Keratinocyte (primary cell): ENCODE measurements around the gene TSHZ2.

Experiments used
- EZH2 ChIP-seq: IDR thresholded peaks from one replicate; pipeline ENCODE4 v1.6.1; 2012; ENCODE audit warnings: inconsistent platforms, mild to moderate bottlenecking, low read length, moderate library complexity
- TF ChIP-seq, protein P1 (sequence below), 3 experiments: IDR thresholded peaks in 1 of 3; conservative IDR thresholded peaks in 1 of 3; optimal IDR thresholded peaks in 1 of 3; 2 replicates in 2 of 3; 3 replicates in 1 of 3; pipeline versions ENCODE3 to v1.5.1; 2011; ENCODE audit warnings: low read length in 3 of 3, mild to moderate bottlenecking in 3 of 3, moderate library complexity in 2 of 3, control low read depth in 1 of 3, inconsistent platforms in 1 of 3; ENCODE audit not compliant: insufficient read depth in 2 of 3; ENCODE audit errors: extremely low read depth in 1 of 3

DNA sequence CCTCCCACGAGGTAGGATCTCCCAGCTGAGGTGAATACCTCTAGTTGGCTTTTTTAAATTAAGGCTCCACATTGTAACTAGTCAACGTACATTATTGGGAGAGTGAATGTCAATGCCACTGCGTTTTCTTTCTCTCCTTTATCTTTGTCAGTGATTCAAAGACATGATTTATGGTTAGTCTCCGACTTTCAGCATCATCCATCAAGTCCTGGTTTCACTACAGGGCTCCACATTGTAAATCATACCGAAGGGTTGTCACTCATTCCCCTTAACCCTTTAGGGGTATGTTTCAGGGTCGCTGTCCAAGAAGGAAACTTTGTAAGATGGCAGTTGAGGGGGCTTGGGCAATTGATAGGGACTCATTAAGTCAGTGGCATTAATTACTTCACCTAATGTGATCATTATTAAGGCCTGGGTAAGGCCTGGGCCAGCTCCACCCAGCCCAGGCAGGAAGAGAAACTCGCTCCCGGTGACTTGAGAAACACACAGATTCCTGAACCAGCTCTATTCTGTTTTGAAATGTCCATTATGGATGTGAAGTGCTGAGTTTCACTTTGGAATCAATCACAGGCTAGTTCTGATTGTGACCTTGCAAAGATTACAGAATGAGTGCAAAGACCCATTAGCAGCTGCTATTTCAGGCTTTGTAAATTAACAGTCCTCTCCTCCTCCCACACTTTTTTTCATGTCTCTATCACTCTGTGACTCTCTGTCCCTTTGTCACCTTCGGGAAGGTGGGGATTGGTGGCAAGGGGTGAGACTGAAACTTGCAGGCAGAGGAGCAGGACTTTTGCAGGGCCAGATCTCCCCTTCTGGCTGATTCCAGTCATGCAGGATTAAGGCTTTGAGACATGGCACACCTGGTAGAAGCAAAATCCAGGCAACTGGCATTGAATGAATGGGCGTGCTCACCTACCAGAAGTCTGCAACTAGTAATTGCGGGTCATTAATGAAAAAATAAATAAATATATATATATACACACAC is 222.4 kb downstream of the TSHZ2 start:
- TF ChIP-seq, protein P1, sequence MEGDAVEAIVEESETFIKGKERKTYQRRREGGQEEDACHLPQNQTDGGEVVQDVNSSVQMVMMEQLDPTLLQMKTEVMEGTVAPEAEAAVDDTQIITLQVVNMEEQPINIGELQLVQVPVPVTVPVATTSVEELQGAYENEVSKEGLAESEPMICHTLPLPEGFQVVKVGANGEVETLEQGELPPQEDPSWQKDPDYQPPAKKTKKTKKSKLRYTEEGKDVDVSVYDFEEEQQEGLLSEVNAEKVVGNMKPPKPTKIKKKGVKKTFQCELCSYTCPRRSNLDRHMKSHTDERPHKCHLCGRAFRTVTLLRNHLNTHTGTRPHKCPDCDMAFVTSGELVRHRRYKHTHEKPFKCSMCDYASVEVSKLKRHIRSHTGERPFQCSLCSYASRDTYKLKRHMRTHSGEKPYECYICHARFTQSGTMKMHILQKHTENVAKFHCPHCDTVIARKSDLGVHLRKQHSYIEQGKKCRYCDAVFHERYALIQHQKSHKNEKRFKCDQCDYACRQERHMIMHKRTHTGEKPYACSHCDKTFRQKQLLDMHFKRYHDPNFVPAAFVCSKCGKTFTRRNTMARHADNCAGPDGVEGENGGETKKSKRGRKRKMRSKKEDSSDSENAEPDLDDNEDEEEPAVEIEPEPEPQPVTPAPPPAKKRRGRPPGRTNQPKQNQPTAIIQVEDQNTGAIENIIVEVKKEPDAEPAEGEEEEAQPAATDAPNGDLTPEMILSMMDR (optimal IDR thresholded peaks at IDR 0.05 in 1 of 3, IDR thresholded peaks at IDR 0.05 in 1 of 3, conservative IDR thresholded peaks at IDR 0.05 in 1 of 3; ENCODE audit: extremely low read depth in 1 of 3, insufficient read depth in 2 of 3, low read length in 3 of 3), result no peak
- no peak for TF ChIP-seq EZH2
